Measurements from ENCODE around the gene PAX2.

Gene PAX2

GRCh38 chr10:100749059-100749308, 3.6 kb downstream of the PAX2 start:
- TF ChIP-seq, protein P1, sequence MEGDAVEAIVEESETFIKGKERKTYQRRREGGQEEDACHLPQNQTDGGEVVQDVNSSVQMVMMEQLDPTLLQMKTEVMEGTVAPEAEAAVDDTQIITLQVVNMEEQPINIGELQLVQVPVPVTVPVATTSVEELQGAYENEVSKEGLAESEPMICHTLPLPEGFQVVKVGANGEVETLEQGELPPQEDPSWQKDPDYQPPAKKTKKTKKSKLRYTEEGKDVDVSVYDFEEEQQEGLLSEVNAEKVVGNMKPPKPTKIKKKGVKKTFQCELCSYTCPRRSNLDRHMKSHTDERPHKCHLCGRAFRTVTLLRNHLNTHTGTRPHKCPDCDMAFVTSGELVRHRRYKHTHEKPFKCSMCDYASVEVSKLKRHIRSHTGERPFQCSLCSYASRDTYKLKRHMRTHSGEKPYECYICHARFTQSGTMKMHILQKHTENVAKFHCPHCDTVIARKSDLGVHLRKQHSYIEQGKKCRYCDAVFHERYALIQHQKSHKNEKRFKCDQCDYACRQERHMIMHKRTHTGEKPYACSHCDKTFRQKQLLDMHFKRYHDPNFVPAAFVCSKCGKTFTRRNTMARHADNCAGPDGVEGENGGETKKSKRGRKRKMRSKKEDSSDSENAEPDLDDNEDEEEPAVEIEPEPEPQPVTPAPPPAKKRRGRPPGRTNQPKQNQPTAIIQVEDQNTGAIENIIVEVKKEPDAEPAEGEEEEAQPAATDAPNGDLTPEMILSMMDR (IDR thresholded peaks at IDR 0.05; ENCODE audit: low read depth, low read length): no peak
- in situ Hi-C loops (cut with HindIII; ENCODE audit: low sequenced_read_pairs): no loop called here

DNA sequence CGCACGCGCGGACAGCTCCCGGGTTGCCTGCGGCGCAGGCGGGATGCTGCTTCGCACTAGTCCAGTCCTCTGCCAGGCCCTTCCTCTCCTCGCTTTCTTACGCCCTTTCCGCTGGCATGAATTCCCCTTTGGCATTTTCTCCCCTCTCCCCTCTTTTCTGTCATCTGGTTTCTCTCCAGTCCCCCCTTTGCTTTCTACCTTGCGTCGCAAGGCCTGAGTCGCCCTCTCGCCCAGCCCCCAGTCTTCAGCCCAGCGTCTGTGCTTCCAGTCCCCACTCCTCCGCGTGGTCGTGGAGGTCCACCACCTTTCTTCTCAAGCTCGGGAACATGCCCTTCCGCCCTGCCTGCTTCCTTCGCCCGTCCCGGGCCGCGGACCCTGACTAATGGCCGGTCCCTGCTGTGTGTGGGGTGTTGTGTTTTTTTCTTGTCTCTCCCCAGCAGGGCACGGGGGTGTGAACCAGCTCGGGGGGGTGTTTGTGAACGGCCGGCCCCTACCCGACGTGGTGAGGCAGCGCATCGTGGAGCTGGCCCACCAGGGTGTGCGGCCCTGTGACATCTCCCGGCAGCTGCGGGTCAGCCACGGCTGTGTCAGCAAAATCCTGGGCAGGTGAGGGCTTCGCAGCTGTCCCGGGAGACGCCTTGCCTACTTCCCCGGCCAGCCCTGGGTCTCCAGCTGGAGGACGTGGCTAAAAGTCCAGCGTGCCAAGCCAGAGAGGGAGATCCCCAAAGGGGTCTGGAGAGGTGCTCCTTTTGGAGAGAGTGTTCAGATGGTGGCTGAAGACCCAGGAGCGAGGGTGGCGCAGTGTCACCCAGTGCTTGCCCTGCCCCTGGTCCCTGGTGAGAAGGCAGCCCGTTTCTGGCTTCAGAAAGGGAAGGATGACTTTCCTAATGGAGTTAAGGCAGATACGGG, 4.2 kb downstream of the PAX2 start:
- TF ChIP-seq, protein P1 (IDR thresholded peaks at IDR 0.05; ENCODE audit: low read depth, low read length): no peak
- DNase-seq (ENCODE audit: low read depth, low spot score): no peak
- in situ Hi-C loops (cut with HindIII; ENCODE audit: low sequenced_read_pairs): no loop called here
- no peak overlapping the region for H3K4me3 ChIP-seq (ENCODE audit: low read depth, low read length)

More at GRCh38 chr10:100749059-100749308, 3.6 kb downstream of the PAX2 start:
- DNase-seq (ENCODE audit: low read depth, low spot score): no peak
- no peak overlapping the region for H3K4me3 ChIP-seq (ENCODE audit: low read depth, low read length)

GRCh38 chr10:100750291-100751210, 5.2 kb downstream of the PAX2 start:
- no peak for DNase-seq (ENCODE audit: low read depth, low spot score)
- no peak overlapping the region for H3K4me3 ChIP-seq (ENCODE audit: low read depth, low read length)
- TF ChIP-seq, protein P1 (IDR thresholded peaks at IDR 0.05; ENCODE audit: low read depth, low read length): no peak
- in situ Hi-C loops (cut with HindIII; ENCODE audit: low sequenced_read_pairs): no loop called here

DNA sequence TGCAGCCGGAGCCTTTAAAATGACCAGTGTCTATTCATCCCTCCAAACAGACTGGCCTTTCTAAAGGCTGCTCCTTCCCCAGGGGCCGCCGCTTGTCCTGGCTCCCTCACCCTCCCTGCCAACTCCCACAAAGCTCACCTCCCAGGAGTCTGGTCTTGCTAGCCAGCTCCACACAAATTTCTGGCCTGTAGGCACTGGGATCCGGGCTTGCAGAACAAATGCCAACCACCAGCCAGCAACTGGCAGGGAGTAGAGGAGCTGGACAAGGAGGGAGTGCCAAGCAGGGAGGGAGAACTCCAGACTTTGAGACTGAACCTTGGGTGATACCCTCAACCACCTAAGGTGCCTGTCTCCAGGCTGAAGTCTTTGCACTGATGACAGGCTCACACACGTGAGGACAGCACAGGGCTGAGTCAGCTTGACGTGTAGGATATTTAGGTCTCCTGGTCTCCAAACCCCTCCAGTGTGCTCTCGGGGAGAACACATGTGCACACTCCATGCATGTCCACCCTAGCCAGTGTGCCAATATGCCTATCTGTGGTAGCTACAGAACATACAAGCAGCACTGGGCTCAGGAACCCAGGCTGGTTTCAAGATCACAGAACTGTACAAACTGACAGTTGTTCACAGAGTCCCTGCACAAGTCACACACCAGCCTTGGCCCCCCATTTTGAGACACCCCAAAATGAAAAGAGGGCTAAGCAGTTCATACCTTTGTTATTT, 6.0 kb downstream of the PAX2 start:
- TF ChIP-seq, protein P1 (IDR thresholded peaks at IDR 0.05; ENCODE audit: low read depth, low read length): no peak
- in situ Hi-C loops (cut with HindIII; ENCODE audit: low sequenced_read_pairs): no loop called here
- DNase-seq (ENCODE audit: low read depth, low spot score): no peak
- H3K4me3 ChIP-seq (ENCODE audit: low read depth, low read length): no peak overlapping the region

DNA sequence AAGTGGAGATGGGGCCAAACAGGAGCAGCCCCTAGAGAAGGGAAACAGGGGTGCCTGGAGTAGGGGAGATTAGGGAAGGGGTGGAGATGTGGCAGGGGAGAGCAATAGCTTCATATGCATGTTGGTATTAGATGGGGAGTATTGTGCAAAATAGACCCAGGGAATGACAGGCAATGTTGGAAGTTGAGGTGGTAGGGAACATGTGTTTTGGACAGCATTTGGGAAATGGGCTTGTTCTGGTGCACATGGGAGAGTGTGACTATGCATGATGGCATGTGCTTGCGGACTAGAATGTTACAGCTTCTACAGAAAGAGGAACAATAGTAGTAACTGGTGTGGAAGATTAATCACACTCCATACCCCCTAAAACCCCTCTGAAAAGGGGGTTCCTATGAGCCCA, 10.4 kb downstream of the PAX2 start:
- in situ Hi-C loops (cut with HindIII; ENCODE audit: low sequenced_read_pairs): no loop called here

More for the DNA sequence above, 10.4 kb downstream of the PAX2 start:
- no peak for DNase-seq (ENCODE audit: low read depth, low spot score)
- H3K4me3 ChIP-seq (ENCODE audit: low read depth, low read length): no peak overlapping the region
- TF ChIP-seq, protein P1 (IDR thresholded peaks at IDR 0.05; ENCODE audit: low read depth, low read length): no peak

All from astrocyte of the spinal cord (primary cell).